Upper lobe of left lung (tissue), 6 donors: Measurements from ENCODE around the gene MRPS27. TPM values are rescaled to one million over a fixed set of nuclear protein-coding genes. Genes with fewer than 3 reads are reported as not detected.

ENCODE experiments used
- ATAC-seq, 2 donors: fragments of 200-7000 bp; cut with Tn5 transposase; one replicate each; pipeline ENCODE4 v1.9.1; 2022; ENCODE audit warnings: mild to moderate bottlenecking in 2 of 2, moderate library complexity in 2 of 2; ENCODE audit not compliant: low FRiP score in 2 of 2
- DNase-seq, 2 donors: peaks; one replicate each; pipeline ENCODE4 v3.0.0-alpha.2; 2019 to 2020
- H3K27ac ChIP-seq, 4 donors: fragments of 200-600 bp; sonication (generic); one replicate each; pipeline ENCODE4 v1.5.1; 2016 to 2019
- H3K27me3 ChIP-seq, 4 donors: fragments of 200-600 bp; sonication (generic); one replicate each; pipeline ENCODE4 v1.5.1; 2017 to 2019
- H3K36me3 ChIP-seq, 4 donors: fragments of 200-600 bp; sonication (generic); one replicate each; pipeline ENCODE4 v1.5.1; 2016 to 2019
- H3K4me1 ChIP-seq, 4 donors: fragments of 200-600 bp; sonication (generic); one replicate each; pipeline ENCODE4 v1.5.1; 2018 to 2019
- H3K4me3 ChIP-seq, 4 donors: fragments of 200-600 bp; sonication (generic); one replicate each; pipeline ENCODE4 v1.5.1; 2017 to 2019; ENCODE audit warnings: mild to moderate bottlenecking in 2 of 4, moderate library complexity in 1 of 4
- H3K9me3 ChIP-seq, 4 donors: fragments of 200-600 bp; sonication (generic); one replicate each; pipeline ENCODE4 v1.5.1; 2018 to 2019
- EP300 ChIP-seq, 4 donors: sonication (generic); formaldehyde crosslinking; IDR thresholded peaks; one replicate each; pipeline ENCODE4 v1.5.1; 2017; ENCODE audit warnings: antibody characterized with exemption in 4 of 4, control low read depth in 2 of 4
- POLR2A ChIP-seq, 4 donors: fragments of 450-650 bp; IDR thresholded peaks; one replicate each; pipeline ENCODE4 v1.5.1; 2016 to 2017; ENCODE audit warnings: antibody characterized with exemption in 4 of 4, mild to moderate bottlenecking in 2 of 4
- POLR2AphosphoS5 ChIP-seq, 2 donors: sonication (generic); formaldehyde crosslinking; IDR thresholded peaks; one replicate each; pipeline ENCODE4 v1.5.1; 2017; ENCODE audit warnings: antibody characterized with exemption in 2 of 2
- WGBS, 2 donors: methylation state at CpG; one replicate each; pipeline ENCODE4 v1.1.5; 2017 to 2018; 5-methylcytosine and 5-hydroxymethylcytosine counted together
- total RNA-seq, 6 donors: library from RNA; depleted of rRNA in 4 of 6; stranded (reverse); fragments of >200 nt in 4 of 6; gene quantifications; one replicate each; pipeline versions ENCODE4 v1.1.0 to v1.2.1, GENCODE V29; 2016 to 2021
- TF ChIP-seq, protein P1 (sequence below), 6 experiments: fragments of 450-650 bp in 4 of 6; fragments of 200-600 bp in 2 of 6; sonication (generic) in 2 of 6; IDR thresholded peaks; one replicate each; pipeline ENCODE4 v1.5.1; 2016 to 2019; ENCODE audit warnings: antibody characterized with exemption in 6 of 6
- donor health status: DM: no; HTN: no; CAD: no; lungs with moderate emphysema.
- donor health status: DM: no; HTN: yes; CAD: no; lungs with severe emphysema.

MRPS27 gene
- 10 to 100 TPM; 15.7 to 36.9 (median 34.4) TPM for total RNA-seq

DNA sequence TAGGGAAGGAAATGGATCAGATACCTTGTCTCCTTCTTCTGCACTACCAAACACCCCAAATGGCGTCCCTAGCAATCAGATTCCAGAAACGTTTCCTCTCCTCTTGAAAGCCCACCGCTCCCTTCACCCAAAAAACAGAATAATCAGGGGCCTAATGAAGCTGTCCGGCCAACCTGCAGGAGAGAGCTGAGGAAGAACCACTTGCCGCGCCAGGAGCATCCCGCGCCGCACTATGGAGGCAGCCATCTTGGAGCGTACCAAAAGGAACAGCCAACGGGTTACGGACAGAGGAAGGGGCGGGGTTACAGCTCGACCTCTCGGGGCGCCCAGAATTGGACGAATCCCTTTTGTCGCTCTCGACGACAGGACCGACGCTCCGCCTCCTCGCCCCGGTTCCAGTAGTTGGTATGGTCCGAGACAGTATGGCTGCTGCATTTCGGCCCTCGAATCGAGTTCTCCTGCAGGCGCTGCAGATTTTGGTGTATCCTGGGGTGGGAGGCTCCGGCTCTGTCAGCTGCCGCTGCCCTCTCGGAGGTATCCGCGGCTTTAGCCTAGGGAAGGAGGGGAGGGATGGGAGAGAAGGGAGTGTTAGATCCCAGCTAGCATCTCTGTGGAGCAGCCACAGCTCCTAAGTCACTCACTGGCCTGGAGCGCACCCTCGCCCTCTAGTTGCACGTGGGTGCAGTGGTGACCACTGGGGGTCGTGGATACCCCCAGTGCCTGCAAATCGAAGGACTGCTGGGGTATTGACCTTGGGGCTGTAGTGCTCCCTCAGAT is at the start of gene MRPS27, which contains the start of gene PTCD2:
TSS of gene MRPS27 (minus strand) at position 265 of the 777 bp plus-strand sequence. CDS start at position 246, 19 bp downstream.
TSS of gene PTCD2 (plus strand) at position 398 of the 777 bp plus-strand sequence. CDS start at position 408, 10 bp downstream.
- no peaks in the 10 kb centered on the region for H3K27me3 ChIP-seq
- 0% methylated on average over 11 to 39 of the region's 40 CpGs for WGBS, 2 donors
- H3K4me1 ChIP-seq, result peaks cover 11 to 26% (median 18%) of the 10 kb centered on the region in 4 donors
- no peak for TF ChIP-seq EP300 (IDR thresholded peaks at IDR 0.05)
- peak; percentile 79 to 81 for TF ChIP-seq POLR2AphosphoS5 (IDR thresholded peaks at IDR 0.05)
- TF ChIP-seq, protein P1, sequence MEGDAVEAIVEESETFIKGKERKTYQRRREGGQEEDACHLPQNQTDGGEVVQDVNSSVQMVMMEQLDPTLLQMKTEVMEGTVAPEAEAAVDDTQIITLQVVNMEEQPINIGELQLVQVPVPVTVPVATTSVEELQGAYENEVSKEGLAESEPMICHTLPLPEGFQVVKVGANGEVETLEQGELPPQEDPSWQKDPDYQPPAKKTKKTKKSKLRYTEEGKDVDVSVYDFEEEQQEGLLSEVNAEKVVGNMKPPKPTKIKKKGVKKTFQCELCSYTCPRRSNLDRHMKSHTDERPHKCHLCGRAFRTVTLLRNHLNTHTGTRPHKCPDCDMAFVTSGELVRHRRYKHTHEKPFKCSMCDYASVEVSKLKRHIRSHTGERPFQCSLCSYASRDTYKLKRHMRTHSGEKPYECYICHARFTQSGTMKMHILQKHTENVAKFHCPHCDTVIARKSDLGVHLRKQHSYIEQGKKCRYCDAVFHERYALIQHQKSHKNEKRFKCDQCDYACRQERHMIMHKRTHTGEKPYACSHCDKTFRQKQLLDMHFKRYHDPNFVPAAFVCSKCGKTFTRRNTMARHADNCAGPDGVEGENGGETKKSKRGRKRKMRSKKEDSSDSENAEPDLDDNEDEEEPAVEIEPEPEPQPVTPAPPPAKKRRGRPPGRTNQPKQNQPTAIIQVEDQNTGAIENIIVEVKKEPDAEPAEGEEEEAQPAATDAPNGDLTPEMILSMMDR (IDR thresholded peaks at IDR 0.05), result peak in 2 of 6 experiments; percentile 3 to 25
- TF ChIP-seq POLR2A (IDR thresholded peaks at IDR 0.05), result peak; percentile 9 to 68 (median 44)
- peak; percentile 99 to 100 for ATAC-seq
- peak within 1 kb of the TSS; percentile 69 to 77 (median 72) for H3K27ac ChIP-seq
- peaks cover 0 to 32% (median 3%) of the 10 kb centered on the region in 4 donors for H3K36me3 ChIP-seq
- DNase-seq, result peak; percentile 89 to 97
- peak within 1 kb of the TSS; percentile 69 to 90 (median 75) for H3K4me3 ChIP-seq
- no peaks in the 10 kb centered on the region for H3K9me3 ChIP-seq

DNA sequence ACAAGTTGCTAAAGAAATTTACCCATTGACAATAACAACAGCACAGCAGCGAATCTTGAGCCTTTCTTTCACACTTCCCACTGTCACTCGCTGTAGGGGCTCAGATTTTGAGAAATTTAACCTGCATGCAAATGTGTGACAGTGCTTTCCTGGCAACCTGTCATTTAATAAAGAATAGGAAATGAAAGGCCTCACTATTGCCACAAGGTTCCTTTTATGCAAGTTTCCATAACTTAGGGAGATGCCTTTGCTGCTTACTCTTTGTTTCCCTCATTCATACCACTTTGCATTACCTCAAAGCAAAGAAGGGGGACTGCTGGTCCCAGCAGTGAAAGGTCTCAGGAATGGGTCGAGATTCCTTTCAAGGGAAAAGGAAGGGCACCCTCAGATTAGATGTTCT is 49.7 kb upstream of the MRPS27 start:
- DNase-seq, result no peak
- no peak for ATAC-seq
- Histone ChIP-seq H3K4me1 (peaks cover 0 to 6% (median 3%) of the 10 kb centered on the region in 4 donors), H3K4me3 (no peak overlapping the region), H3K9me3 (no peaks in the 10 kb centered on the region), H3K27ac (no peak overlapping the region), H3K27me3 (no peaks in the 10 kb centered on the region), H3K36me3 (no peaks in the 10 kb centered on the region)
- WGBS, 2 donors, result 84% methylated on average over 3 of the region's 3 CpGs
- no peak for TF ChIP-seq POLR2A (IDR thresholded peaks at IDR 0.05)
- TF ChIP-seq EP300 (IDR thresholded peaks at IDR 0.05), result no peak
- TF ChIP-seq, protein P1 (IDR thresholded peaks at IDR 0.05), result no peak
- TF ChIP-seq POLR2AphosphoS5 (IDR thresholded peaks at IDR 0.05), result no peak

DNA sequence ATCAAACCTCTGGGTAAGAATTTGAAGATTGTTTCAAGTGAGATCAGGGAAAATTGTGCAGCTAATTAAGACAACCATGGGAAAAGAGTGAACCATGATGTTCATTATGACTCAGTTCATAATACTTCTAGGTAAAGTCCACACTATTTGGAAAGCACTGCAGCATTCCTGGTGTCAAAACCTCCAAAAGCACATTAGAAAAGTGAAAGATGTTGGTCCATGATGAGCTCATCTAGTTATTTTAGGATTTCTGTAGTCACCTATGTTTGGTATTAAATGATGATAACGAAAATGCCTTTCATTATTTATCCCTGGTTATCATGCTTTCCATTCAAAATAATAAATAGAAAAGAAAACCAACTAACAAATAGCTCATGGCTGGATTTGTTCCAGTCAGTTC is 49.3 kb upstream of the MRPS27 start:
- DNase-seq (no peak), ATAC-seq (no peak)
- Histone ChIP-seq H3K9me3 (no peaks in the 10 kb centered on the region), H3K4me3 (no peak overlapping the region), H3K36me3 (no peaks in the 10 kb centered on the region), H3K27ac (no peak overlapping the region), H3K4me1 (peaks cover 0 to 6% (median 3%) of the 10 kb centered on the region in 4 donors), H3K27me3 (no peaks in the 10 kb centered on the region)
- 82 to 100% methylated on average over 1 of the region's 1 CpG for WGBS, 2 donors
- TF ChIP-seq, protein P1 (IDR thresholded peaks at IDR 0.05), result no peak
- TF ChIP-seq POLR2A (IDR thresholded peaks at IDR 0.05) (no peak), EP300 (IDR thresholded peaks at IDR 0.05) (no peak), POLR2AphosphoS5 (IDR thresholded peaks at IDR 0.05) (no peak)

DNA sequence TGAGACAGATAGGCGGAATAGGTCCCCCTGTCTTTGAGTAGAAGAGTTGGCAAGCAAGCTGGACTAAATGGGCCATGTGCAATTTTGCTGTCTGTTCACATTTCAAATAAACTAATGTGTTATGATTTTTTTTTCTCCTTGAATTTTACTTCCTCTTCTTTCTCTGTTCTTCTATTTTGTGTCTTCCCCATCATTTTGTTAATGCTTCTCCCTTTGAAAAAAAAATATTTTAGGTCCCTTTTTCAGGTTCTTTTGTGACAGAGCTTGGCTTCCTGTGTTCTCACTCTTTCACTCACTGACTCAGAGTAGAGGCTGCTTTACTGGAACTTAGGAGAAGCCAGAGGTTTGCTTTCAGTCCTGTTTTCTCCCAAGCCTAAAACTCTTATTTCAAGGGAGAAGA is 48.2 kb upstream of the MRPS27 start:
- H3K9me3 ChIP-seq, result no peaks in the 10 kb centered on the region
- peaks cover 0 to 6% (median 3%) of the 10 kb centered on the region in 4 donors for H3K4me1 ChIP-seq
- no peak for TF ChIP-seq POLR2AphosphoS5 (IDR thresholded peaks at IDR 0.05)
- no peak for TF ChIP-seq EP300 (IDR thresholded peaks at IDR 0.05)
- no peak for TF ChIP-seq POLR2A (IDR thresholded peaks at IDR 0.05)
- TF ChIP-seq, protein P1 (IDR thresholded peaks at IDR 0.05), result no peak
- no peaks in the 10 kb centered on the region for H3K36me3 ChIP-seq
- DNase-seq (no peak), ATAC-seq (no peak)
- WGBS, 2 donors, result 94 to 100% methylated on average over 1 of the region's 1 CpG
- H3K27me3 ChIP-seq, result no peaks in the 10 kb centered on the region
- H3K27ac ChIP-seq, result no peak overlapping the region
- H3K4me3 ChIP-seq, result no peak overlapping the region
